ENCODE measurements around the gene HPN.
"Not testable (repeated sequence)": the region's sequence is repeated elsewhere in the genome, so short reads cannot be mapped to it uniquely, and the experiment has no call there.

Gene HPN

DNA sequence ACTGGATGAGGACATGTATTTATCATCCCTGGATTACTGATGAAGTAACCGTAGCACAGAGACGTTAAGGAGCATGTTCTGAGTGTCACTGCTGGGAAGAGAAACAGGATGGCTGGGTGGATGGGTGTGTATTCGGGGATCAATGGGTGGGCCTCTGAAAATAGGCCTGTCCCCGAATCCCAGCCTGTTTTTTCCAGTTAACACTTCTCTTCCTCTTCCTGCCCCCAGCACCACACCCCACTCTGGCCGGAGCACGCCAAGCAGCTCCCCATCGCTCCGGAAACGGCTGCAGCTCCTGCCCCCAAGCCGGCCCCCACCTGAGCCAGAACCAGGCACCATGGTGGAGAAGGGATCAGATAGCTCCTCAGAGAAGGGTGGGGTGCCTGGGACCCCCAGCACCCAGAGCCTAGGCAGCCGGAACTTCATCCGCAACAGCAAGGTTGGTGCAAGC, 32.6 kb upstream of the HPN start:
- in situ Hi-C loops (cut with HindIII; ENCODE audit: low sequenced_read_pairs): no loop called here

- in situ Hi-C loops (cut with HindIII; ENCODE audit: low sequenced_read_pairs): no loop called here
Observed at GRCh38 chr19:35009424-35010415, 31.8 kb upstream of the HPN start.

GRCh38 chr19:35011091-35011689, 30.3 kb upstream of the HPN start:
- in situ Hi-C loops (cut with HindIII; ENCODE audit: low sequenced_read_pairs): no loop called here

DNA sequence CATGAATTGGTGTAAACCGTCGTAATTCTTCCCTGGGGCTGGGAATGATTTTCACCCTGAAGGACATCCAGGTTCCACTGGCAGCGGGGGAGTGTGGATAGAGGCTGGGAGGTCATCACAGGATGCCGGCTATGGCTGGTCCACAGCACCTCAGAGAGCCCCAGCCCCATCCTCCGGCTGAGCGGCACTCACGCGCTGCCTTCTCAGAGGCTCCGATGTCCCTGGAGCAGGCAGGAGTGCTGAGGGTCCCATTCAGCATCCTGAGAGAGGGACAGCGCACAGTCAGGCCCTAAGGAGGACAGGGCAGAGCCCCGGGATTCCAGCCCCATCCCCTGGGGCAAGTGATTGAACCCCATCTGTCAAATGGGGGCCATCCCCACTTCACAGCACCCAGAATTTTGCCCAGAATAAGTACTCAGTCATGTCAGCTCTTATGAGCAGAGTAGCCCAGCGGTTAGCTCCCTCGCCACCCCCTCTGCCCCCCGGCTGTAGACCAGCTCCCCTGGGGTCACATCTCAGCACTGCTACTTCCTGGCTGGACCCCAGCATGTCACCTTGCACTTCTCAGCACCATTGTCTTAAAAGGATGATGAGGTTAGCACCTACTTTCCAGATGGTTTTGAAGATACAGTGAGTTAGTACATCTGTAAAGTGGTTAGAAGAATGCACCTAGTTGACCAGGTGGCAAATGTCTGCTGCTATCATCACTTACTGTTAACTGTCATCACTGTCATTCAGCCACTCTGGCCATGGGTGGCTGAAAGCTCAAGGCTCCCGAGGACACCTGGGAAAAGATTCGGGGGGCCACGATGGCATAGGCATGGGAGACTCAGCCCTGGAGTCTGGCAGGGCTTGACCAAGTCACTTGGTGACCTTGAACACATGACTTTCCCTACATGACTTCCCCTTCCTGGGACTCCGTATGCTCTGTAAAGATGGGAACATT, 29.5 kb upstream of the HPN start:
- in situ Hi-C loops (cut with HindIII; ENCODE audit: low sequenced_read_pairs): no loop called here

- in situ Hi-C loops (cut with HindIII; ENCODE audit: low sequenced_read_pairs): no loop called here
Observed at GRCh38 chr19:35013041-35013819, 28.3 kb upstream of the HPN start.

- in situ Hi-C loops (cut with HindIII; ENCODE audit: low sequenced_read_pairs): no loop called here
Observed at GRCh38 chr19:35013820-35014754, 27.4 kb upstream of the HPN start.

DNA sequence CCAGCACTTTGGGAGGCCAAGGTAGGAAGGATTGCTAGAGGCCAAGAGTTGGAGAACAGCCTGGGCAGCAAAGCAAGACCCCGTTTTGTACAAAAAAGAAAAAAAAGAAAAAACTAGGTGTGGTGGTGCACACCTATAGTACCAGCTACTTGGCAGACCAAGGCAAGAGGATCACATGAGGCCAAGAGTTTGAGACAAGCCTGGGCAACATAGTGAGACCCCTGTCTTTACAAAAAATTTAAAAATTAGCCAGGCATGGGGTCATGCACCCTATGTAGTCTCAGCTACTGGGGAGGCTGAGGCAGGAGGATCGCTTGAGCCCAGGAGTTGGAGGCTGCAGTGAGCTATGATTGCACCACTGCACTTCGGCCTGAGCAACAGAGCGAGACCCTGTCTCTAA, 26.7 kb upstream of the HPN start:
- in situ Hi-C loops (cut with HindIII; ENCODE audit: low sequenced_read_pairs): not testable (repeated sequence)

DNA sequence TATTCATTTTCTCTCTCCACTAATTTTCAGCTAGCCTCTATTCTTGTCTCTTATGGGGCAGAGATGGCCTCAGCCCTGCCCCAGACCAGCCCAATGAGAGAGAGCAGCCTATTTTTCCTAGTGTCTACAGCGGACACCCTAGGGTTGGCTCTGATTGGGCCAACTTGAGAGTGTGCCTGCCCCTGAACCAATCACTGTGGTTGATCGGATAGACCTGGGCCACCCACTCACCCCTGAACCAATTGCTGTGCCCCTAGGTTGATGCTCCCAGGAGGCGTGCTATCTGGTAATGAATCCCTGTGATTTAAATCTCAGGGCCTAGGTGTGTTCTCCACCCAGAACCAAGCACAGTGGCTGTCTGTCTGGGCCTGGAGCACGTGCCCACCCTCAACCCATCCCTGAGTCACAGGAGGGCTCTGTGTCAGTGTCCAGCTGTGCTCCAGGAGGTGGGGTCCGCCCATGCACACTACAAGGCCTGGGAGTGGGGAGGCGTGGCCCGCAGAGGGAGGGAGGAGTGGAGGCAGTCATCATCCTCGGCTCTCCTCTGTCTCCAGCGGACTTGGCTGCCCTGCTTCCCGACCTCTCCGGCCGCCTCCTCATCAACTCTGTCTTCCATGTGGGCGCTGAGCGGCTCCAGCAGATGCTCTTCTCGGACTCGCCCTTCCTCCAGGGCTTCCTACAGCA, 26.1 kb upstream of the HPN start:
- in situ Hi-C loops (cut with HindIII; ENCODE audit: low sequenced_read_pairs): no loop called here

DNA sequence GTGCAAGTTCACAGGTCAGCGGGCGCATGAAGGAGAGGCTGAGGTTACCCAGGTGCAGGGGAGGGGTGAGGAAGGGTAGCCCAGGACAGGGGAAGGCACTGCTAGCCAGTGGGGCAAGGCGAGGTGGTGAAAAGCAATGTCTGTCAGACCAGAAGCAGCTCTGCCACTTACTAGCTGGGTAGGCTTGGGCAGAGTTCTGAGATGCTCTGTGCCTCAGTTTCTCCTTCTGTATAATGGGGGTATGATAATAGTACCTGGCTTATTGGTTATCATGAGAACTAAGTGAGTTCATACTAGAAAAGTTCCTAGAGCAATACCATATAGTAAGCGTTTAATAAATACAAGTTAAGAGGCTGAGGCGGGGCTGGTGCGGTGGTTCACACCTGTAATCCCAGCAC, 25.6 kb upstream of the HPN start:
- in situ Hi-C loops (cut with HindIII; ENCODE audit: low sequenced_read_pairs): no loop called here

GRCh38 chr19:35017507-35017906, 24.0 kb upstream of the HPN start:
- in situ Hi-C loops (cut with HindIII; ENCODE audit: low sequenced_read_pairs): no loop called here

GRCh38 chr19:35018379-35018778, 23.1 kb upstream of the HPN start:
- in situ Hi-C loops (cut with HindIII; ENCODE audit: low sequenced_read_pairs): no loop called here

- in situ Hi-C loops (cut with HindIII; ENCODE audit: low sequenced_read_pairs): no loop called here
Observed at GRCh38 chr19:35019144-35019543, 22.4 kb upstream of the HPN start.

GRCh38 chr19:35021016-35021415, 20.5 kb upstream of the HPN start:
- in situ Hi-C loops (cut with HindIII; ENCODE audit: low sequenced_read_pairs): no loop called here

DNA sequence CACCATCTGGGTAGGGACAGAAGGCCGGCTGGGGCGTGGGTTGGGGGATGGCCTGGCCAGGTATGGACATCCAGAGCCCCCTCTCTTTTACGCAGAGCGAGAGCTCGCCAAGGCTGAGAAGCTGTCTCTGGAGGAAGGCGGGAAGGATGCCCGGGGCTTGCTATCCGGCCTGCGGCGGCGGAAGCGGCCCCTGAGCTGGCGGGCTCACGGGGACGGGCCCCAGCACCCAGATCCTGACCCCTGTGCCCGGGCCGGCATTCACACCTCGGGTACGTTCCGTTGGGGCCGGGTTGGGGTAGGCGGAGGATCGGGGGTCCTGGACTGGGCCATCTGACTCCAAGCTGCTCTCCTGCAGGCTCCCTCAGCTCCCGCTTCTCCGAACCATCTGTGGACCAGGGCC, 19.9 kb upstream of the HPN start:
- in situ Hi-C loops (cut with HindIII; ENCODE audit: low sequenced_read_pairs): no loop called here

DNA sequence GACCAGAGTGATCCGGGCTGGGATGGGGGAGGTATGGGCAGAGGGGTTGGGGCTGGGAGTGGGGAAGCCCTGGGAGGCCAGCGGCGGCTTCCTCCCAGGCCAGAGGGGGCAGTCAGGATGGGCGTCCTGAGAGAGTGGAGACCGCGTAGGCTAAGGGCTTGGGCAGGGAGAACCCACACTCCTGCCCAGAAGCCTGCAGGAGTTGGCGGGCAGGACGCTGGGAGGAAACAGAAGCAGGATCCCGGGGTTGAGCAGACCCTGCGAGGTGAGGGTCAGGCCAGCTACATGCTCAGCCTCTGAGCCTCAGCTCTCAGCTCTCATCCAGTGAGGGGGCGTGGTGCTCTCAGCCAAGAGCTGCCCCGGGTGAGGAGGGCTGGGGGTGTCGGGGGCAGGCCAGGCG, 19.1 kb upstream of the HPN start:
- in situ Hi-C loops (cut with HindIII; ENCODE audit: low sequenced_read_pairs): no loop called here

- in situ Hi-C loops (cut with HindIII; ENCODE audit: low sequenced_read_pairs): no loop called here
Observed at GRCh38 chr19:35023428-35023827, 18.1 kb upstream of the HPN start.

GRCh38 chr19:35024095-35024494, 17.4 kb upstream of the HPN start:
- in situ Hi-C loops (cut with HindIII; ENCODE audit: low sequenced_read_pairs): no loop called here

DNA sequence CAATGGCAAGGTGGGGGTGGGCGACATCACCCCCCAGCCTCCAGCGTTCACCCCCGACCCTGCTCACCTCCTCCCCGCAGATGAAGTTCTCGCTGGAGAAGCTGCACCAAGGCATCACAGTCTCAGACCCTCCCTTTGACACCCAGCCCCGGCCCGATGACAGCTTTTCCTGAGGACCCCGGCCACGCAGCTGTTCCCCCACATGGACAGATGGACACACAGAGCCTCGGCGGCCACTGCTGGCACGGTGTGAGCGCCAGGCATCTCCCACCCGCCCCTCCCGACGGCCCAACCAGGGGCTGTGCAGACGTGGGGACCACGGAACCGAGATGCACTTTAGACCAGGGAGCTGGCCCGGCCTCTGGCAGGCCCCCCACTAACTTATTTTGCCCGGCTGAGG, 15.6 kb upstream of the HPN start:
- in situ Hi-C loops (cut with HindIII; ENCODE audit: low sequenced_read_pairs): no loop called here

DNA sequence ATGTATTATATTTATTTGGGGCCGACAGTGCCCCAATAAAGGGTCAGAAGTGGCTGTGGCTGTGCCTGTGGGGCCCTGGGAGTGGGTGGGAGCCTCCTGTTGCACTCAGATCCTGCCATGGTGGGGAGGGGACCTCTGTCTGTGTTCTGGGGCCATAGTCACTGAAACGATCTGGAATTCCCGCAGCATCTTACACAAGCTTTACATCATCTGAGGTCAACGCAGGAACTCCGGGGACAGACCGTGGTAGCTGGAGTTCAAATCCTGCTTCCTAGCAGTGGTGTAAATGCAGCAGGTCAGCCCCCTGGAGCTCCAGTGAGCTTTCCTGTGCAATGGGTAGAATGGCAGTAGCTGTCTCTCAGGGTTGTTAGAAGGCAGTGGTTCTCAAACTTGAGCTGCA, 15.1 kb upstream of the HPN start:
- in situ Hi-C loops (cut with HindIII; ENCODE audit: low sequenced_read_pairs): no loop called here
